ENCODE measurements around the gene SUN1. TPM values are rescaled to one million over a fixed set of nuclear protein-coding genes. Genes with fewer than 3 reads are reported as not detected.
"Not testable (repeated sequence)": the region's sequence is repeated elsewhere in the genome, so short reads cannot be mapped to it uniquely, and the experiment has no call there.

The SUN1 gene
- total and polyA plus RNA-seq, 10 of the 15 experiments (the other 5 are each of a cell fraction or from before 2014, with no cell fraction given): 27.8 to 107 (median 65.8) TPM

GRCh38 chr7:908159-908581 lies 75.9 kb downstream of the SUN1 start (continued):
- no peak for TF ChIP-seq TCF12 (IDR thresholded peaks at IDR 0.05; ENCODE audit: low read depth, low read length)

DNA sequence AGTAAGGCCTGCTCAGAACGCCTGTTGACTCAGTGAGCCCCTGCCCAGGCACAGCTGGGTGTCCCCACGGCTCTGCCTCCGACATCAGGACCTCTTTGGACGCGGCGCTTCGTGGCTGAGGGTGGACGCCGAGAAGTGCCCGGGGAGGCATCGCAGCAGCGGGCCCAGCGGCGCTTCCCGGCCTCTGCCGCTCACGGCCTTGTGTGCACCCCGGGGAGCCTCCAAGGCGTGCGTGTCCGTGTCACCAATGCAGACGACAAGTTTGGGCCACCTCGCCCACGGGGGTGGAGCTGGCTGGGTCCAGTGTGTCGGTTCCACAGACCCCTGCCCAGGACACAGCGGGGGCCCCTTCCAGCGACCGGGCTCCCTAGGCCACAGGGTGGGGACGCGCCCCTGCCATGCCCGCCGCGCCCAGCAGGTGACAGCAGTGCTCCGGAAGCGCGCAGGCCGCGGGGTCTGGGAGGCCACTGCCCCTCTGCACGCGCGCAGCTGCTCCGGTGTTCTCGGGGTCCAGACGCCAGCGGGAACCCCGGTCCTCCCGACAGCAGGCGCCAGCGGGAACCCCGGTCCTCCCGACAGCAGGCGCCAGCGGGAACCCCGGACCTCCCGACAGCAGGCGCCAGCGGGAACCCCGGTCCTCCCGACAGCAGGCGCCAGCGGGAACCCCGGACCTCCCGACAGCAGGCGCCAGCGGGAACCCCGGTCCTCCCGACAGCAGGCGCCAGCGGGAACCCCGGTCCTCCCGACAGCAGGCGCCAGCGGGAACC lies 76.5 kb downstream of the SUN1 start:
- ChIA-PET CTCF (interaction anchor here (0.6 to 3.9 kb wide), 11 partner anchors 14 to 157 kb away, joined by 3 to 20 read pairs (median 6); no protein-coding TSS in a partner anchor), POLR2A (interaction anchor here (0.6 to 1.9 kb wide), 2 partner anchors 14 to 66 kb away, joined by 5 to 13 read pairs; no protein-coding TSS in a partner anchor), SMC1A (ENCODE audit: uncharacterized antibody, unreplicated experiment) (interaction anchor here (1.0 to 4.2 kb wide), 8 partner anchors 12 to 267 kb away, joined by 3 to 31 read pairs (median 8); partner anchors contain the start of gene ADAP1), RAD21 (ENCODE audit: unreplicated experiment) (interaction anchor here (0.6 to 3.1 kb wide), 10 partner anchors 14 to 271 kb away, joined by 3 to 20 read pairs (median 12); no protein-coding TSS in a partner anchor)
- in situ Hi-C loops (cut with MboI); H3K36me3 ChIP-seq (ENCODE audit: control insufficient read depth in 2 of 2, insufficient read depth in 2 of 2, low read length in 1 of 2); DNase-seq (ENCODE audit: low read depth, low spot score); BruUV-seq (replicated peaks); H4K20me1 ChIP-seq (ENCODE audit: control insufficient read depth, insufficient read depth); H3K4me3 ChIP-seq; H3K9me3 ChIP-seq (replicated peaks; ENCODE audit: control insufficient read depth, insufficient read depth, low read length); H3K27me3 ChIP-seq (replicated peaks in 1 of 2; ENCODE audit: control insufficient read depth in 2 of 2, insufficient read depth in 2 of 2, low read length in 1 of 2); H2AFZ ChIP-seq (ENCODE audit: control insufficient read depth, low read depth, low read length); H3K27ac ChIP-seq (ENCODE audit: control insufficient read depth, insufficient read depth); FAIRE-seq; H3K9ac ChIP-seq (ENCODE audit: control insufficient read depth, insufficient read depth, low read length); H3K79me2 ChIP-seq (ENCODE audit: control insufficient read depth, insufficient read depth, low read length): not testable (repeated sequence)
- peaks cover 16% of the 10 kb centered on the region for H3K4me1 ChIP-seq (ENCODE audit: control insufficient read depth, insufficient read depth, low read length)
- WGBS (ENCODE audit: insufficient coverage, insufficient replicate concordance, low lambda C conversion rate, missing lambda C conversion rate): 21% methylated on average over 48 of the region's 73 CpGs
- H3K4me2 ChIP-seq (ENCODE audit: control insufficient read depth, insufficient read depth): peak overlapping the region; percentile 87; the same call in 1 of the 2 replicates
- peak; percentile 94 for ATAC-seq
- intact Hi-C loops (cut with micrococcal nuclease; ENCODE audit: unreplicated experiment): loop anchor here (2.0 to 10.0 kb wide), 3 partner anchors 14 to 156 kb away; partner anchors contain the start of gene ADAP1
- TF ChIP-seq GATAD2B (conservative IDR thresholded peaks at IDR 0.05; ENCODE audit: low read depth) (peak; percentile 70; the same call in 1 of the 2 replicates), PAX5 (IDR thresholded peaks at IDR 0.05; ENCODE audit: borderline replicate concordance, low read depth, low read length) (peak; percentile 72; the same call in 1 of the 2 replicates), RAD21 (IDR thresholded peaks at IDR 0.05; ENCODE audit: insufficient read depth, low read depth, low read length) (peak; percentile 94), NR2F1 (conservative IDR thresholded peaks at IDR 0.05) (peak; percentile 63), TCF12 (IDR thresholded peaks at IDR 0.05; ENCODE audit: low read depth, low read length) (peak; percentile 81), RELA (IDR thresholded peaks at IDR 0.05; ENCODE audit: borderline replicate concordance, partially characterized antibody) (peak; percentile 24), DPF2 (IDR thresholded peaks at IDR 0.05) (peak; percentile 44), EED (IDR thresholded peaks at IDR 0.05; ENCODE audit: low read depth) (peak; percentile 51; the same call in 1 of the 2 replicates), HDGF (IDR thresholded peaks at IDR 0.05) (peak; percentile 77; the same call in 1 of the 2 replicates), LARP7 (IDR thresholded peaks at IDR 0.05) (peak; percentile 57), MAX (IDR thresholded peaks at IDR 0.05; ENCODE audit: low read depth, low read length) (peak; percentile 58; the same call in 1 of the 2 replicates), IKZF1 (conservative IDR thresholded peaks at IDR 0.05) (peak; percentile 37), ZSCAN29 (IDR thresholded peaks at IDR 0.05) (0 out of 2 replicates have a peak, but pooled peaks have one; percentile 51), ZNF24 (IDR thresholded peaks at IDR 0.05) (peak; percentile 32; the same call in 1 of the 2 replicates), ZBTB33 (IDR thresholded peaks at IDR 0.05) (peak; percentile 94), BHLHE40 (IDR thresholded peaks at IDR 0.05; ENCODE audit: borderline replicate concordance in 1 of 2, low read depth in 2 of 2, low read length in 1 of 2) (peak; percentile 79 to 89), SMARCA5 (IDR thresholded peaks at IDR 0.05) (peak; percentile 62; the same call in 1 of the 2 replicates), MYC (IDR thresholded peaks at IDR 0.05; ENCODE audit: insufficient read depth, insufficient read length, insufficient replicate concordance, low read length, severe bottlenecking) (peak; percentile 21)
- TF ChIP-seq, protein P1, sequence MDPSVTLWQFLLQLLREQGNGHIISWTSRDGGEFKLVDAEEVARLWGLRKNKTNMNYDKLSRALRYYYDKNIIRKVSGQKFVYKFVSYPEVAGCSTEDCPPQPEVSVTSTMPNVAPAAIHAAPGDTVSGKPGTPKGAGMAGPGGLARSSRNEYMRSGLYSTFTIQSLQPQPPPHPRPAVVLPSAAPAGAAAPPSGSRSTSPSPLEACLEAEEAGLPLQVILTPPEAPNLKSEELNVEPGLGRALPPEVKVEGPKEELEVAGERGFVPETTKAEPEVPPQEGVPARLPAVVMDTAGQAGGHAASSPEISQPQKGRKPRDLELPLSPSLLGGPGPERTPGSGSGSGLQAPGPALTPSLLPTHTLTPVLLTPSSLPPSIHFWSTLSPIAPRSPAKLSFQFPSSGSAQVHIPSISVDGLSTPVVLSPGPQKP (IDR thresholded peaks at IDR 0.05; ENCODE audit: low read depth, low read length): peak; percentile 22; the same call in 1 of the 2 replicates
